ENCODE data around the gene HS1BP3.

The HS1BP3 gene

GRCh38 chr2:20611077-20611843 lies 39.6 kb downstream of the HS1BP3 start:
- no peak for TF ChIP-seq CTCF (IDR thresholded peaks at IDR 0.05; ENCODE audit: insufficient read depth, low read depth, low read length, missing control alignments)
- DNase-seq (ENCODE audit: low read depth) = no peak

GRCh38 chr2:20609995-20610357 lies 40.9 kb downstream of the HS1BP3 start:
- H3K4me3 ChIP-seq (ENCODE audit: low read depth, low read length) = no peak overlapping the region
- no peak for TF ChIP-seq CTCF (IDR thresholded peaks at IDR 0.05; ENCODE audit: insufficient read depth, low read depth, low read length, missing control alignments)
- DNase-seq (ENCODE audit: low read depth) = no peak

More at GRCh38 chr2:20611077-20611843, 39.6 kb downstream of the HS1BP3 start:
- H3K4me3 ChIP-seq (ENCODE audit: low read depth, low read length) = no peak overlapping the region

GRCh38 chr2:20609349-20609994 lies 41.4 kb downstream of the HS1BP3 start:
- no peak for TF ChIP-seq CTCF (IDR thresholded peaks at IDR 0.05; ENCODE audit: insufficient read depth, low read depth, low read length, missing control alignments)
- DNase-seq (ENCODE audit: low read depth) = no peak
- H3K4me3 ChIP-seq (ENCODE audit: low read depth, low read length) = no peak overlapping the region

GRCh38 chr2:20608666-20609348 lies 42.1 kb downstream of the HS1BP3 start:
- TF ChIP-seq CTCF (IDR thresholded peaks at IDR 0.05; ENCODE audit: insufficient read depth, low read depth, low read length, missing control alignments) = no peak
- H3K4me3 ChIP-seq (ENCODE audit: low read depth, low read length) = no peak overlapping the region
- no peak for DNase-seq (ENCODE audit: low read depth)

- DNase-seq (ENCODE audit: low read depth) = no peak
- TF ChIP-seq CTCF (IDR thresholded peaks at IDR 0.05; ENCODE audit: insufficient read depth, low read depth, low read length, missing control alignments) = no peak
Observed at GRCh38 chr2:20607446-20607845, 43.5 kb downstream of the HS1BP3 start.

GRCh38 chr2:20606198-20606597 lies 44.7 kb downstream of the HS1BP3 start:
- no peak overlapping the region for H3K4me3 ChIP-seq (ENCODE audit: low read depth, low read length)
- no peak for DNase-seq (ENCODE audit: low read depth)
- no peak for TF ChIP-seq CTCF (IDR thresholded peaks at IDR 0.05; ENCODE audit: insufficient read depth, low read depth, low read length, missing control alignments)

More at GRCh38 chr2:20607446-20607845, 43.5 kb downstream of the HS1BP3 start:
- H3K4me3 ChIP-seq (ENCODE audit: low read depth, low read length) = no peak overlapping the region

Data from GM12865 (cell line).